GM19452 (cell line): ENCODE data around the gene SSNA1.

ENCODE experiments used
- ATAC-seq: cut with Tn5 transposase; IDR thresholded peaks from one replicate; pipeline ENCODE4 v1.9.1; 2021; ENCODE audit not compliant: unreplicated experiment

Gene SSNA1

DNA sequence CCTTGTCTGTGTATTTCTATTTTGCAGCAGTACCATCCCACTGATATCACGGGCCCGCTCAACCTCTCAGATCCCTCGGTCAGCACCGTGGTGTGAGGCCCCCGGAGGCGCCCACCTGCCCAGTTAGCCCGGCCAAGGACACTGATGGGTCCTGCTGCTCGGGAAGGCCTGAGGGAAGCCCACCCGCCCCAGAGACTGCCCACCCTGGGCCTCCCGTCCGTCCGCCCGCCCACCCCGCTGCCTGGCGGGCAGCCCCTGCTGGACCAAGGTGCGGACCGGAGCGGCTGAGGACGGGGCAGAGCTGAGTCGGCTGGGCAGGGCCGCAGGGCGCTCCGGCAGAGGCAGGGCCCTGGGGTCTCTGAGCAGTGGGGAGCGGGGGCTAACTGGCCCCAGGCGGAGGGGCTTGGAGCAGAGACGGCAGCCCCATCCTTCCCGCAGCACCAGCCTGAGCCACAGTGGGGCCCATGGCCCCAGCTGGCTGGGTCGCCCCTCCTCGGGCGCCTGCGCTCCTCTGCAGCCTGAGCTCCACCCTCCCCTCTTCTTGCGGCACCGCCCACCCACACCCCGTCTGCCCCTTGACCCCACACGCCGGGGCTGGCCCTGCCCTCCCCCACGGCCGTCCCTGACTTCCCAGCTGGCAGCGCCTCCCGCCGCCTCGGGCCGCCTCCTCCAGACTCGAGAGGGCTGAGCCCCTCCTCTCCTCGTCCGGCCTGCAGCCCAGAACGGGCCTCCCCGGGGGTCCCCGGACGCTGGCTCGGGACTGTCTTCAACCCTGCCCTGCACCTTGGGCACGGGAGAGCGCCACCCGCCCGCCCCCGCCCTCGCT lies 20.5 kb upstream of the SSNA1 start:
- no peak for ATAC-seq

DNA sequence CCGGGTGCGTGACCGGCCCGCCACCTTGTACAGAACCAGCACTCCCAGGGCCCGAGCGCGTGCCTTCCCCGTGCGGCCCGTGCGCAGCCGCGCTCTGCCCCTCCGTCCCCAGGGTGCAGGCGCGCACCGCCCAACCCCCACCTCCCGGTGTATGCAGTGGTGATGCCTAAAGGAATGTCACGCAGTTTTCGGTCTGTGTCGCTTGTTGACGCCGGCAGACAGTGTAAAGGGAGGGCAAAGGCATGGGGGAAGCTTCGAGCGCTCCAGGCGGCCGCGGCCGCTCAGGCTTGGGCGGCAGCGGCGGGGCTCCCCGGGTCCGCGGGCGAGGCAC lies 19.9 kb upstream of the SSNA1 start:
- ATAC-seq = no peak

DNA sequence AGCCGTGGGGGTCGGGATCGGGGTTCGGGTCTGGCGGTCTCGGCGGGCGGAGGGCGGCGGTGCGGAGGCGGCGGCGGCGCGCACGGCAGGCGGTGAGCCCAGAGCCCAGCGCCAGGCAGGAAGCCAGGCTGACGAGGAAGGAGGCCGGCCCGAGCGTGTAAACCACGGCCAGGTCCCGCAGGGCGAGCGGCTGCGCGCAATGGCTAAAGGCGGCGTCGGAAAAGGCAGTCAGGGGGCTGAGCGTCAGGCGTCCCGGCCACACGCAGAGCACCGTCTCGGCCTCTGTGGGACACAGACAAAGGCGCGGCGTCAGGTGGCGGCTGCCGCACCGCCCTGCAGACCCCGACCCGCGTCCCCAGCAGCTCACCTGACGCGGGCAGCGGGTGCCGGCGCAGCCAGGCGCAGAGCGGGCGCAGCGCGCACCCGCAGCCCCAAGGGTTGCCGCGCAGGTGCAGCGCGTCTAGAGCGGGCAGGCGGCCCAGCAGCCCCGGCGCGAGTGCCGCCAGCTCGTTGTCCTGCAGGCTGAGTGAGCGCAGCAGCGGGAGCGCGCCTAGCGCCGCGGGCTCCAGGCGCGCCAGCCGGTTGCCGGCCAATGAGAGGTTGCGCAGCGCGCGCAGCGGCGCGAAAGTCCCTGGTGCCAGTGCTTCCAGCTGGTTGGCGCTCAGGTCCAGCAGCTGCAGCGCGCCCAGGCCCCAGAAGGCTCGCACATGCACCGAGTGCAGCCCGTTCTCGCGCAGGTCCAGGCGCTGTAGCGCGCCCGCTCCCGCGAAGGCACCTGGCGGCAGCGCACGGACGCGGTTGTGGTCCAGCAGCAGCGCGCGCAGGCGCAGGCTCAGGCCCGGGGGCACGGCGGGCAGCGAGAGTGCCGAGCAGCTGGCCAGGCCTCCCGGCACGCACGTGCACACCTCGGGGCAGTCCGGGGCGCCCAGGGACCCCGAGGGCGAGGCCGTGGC lies 19.3 kb upstream of the SSNA1 start:
- ATAC-seq = no peak

DNA sequence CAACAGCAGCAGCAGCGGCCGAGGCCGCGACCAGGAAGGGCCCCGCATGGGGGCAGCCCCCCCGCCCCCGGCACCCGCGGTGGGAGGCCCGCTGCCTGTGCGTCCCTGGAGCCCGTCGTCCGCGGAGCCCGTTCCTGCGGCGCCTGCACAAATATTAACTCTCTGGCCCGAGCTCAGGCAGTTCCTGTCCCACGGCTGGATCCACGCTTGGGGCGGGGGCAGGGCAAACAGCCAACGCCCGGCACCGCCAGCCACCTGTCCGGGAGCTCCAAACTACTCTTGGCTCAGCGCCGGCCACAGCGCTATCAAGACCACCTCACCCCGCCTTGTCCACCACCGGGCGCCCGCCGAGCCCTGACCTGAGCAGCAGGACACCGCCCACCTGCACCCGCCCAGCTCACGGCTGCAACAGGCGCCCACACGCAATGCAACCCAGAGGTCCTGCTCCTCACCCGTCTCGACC lies 18.5 kb upstream of the SSNA1 start, which contains the start of gene LRRC26:
Gene LRRC26, minus strand, starts transcription at position 156 of the 463 bp plus-strand sequence. Its CDS starts 108 bp downstream, at position 48.
- no peak for ATAC-seq

DNA sequence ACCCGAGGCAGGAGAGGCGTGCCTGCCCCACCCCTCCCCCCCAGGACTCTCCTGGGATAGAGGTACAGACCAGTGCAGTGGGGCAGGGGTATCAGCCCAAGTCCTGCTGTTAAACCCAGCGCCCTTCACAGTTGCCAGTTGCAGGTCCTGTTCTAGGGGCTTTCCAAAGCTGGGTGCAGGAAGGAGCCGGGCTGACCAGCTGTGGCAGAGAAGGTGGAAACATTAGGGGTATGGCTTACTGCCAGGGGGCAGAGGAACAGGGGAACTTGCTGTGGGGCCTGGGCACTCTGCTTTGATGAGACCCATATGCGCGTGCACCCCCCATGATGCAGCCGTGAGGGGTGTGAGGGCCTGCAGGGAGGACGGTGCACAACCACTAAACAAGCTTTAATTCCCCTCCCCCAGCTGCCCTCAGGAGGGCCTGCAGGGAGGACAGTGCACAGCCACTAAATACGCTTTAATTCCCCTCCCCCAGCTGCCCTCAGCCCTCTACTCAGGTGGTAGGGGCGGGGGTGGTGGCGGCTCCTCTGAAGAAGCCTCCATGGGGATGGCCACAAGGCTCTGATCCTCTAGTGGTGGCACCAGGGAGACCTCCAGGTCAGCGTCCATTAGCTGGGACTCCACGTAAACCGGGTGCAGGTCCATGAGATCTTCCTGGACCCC lies 17.9 kb upstream of the SSNA1 start:
- no peak for ATAC-seq

DNA sequence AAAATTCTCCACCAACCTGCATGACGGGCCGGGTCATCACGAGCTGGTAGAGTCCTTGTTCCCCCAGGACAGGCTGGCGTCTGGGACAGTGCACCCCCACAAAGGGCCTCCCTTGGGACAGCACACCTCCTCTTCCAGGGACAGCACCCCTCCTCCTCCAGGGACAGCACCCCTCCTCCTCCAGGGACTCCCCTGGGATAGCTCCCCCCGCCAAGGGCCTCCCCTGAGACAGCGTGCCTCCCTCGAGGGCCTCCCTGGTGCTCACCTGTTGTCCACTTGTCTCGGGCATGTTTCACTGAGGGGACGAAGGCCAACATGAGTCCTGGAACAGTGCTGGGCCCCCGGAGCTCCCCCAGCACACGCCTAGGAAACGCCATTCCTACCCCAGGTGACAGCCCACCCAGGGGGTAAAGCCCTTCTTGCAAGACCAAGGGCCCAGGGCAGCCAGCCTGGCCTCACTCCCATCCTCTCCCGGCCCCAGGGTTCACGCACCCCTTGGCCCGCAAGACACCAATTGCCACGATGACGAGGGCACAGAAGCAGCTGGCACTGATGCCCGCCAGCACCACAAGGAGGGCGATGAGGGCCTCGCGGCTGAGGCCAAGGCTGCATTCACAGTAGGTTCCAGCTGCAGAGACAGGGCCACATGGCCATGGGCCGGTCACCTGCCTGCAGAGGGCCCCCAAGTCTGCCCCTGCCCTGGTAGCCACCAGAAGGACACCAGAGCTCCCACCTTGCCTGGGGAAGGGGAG lies 17.2 kb upstream of the SSNA1 start:
- no peak for ATAC-seq

DNA sequence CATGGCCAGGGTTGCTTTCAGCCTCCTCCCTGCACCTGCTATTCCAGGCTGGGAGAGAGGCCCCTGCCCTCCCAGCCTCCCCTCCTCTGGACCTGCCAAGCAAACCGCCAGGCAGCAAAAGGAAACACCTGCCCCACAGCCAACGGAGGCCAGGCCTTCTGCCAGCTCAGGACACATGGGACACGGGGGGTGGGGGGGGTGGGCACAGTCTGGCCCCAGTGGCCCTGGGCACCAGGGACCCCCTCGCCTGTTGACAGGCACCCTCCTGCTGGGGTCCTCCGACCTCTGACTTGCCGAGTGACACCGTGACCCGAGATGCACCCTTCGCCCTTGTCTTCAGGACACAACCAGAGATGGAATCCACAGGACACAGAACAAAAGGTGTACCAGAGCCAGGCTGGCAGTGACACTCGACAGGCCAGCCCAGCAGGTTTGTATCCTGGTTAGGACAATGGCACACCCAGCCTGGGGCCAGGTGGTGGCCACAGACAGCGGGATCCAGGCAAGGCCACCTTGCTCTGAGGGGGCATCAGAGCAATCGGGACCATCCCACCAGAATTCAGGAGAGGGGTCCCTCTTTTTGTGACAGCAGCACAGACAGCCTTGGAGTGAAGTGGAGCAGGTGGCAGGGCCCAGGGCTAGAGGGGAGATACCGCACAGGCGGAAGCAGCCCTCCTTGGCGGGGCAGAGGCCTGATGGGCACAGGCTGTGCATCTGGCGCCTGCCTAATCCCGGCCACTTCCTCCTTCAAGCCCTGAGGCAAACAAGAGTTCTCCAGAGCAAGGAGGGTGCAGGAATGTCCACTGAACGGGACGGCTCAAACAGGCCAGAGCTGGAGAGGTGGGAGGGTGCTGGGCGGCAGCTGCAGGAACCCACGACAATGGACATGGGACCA lies 15.3 kb upstream of the SSNA1 start:
- ATAC-seq = no peak

DNA sequence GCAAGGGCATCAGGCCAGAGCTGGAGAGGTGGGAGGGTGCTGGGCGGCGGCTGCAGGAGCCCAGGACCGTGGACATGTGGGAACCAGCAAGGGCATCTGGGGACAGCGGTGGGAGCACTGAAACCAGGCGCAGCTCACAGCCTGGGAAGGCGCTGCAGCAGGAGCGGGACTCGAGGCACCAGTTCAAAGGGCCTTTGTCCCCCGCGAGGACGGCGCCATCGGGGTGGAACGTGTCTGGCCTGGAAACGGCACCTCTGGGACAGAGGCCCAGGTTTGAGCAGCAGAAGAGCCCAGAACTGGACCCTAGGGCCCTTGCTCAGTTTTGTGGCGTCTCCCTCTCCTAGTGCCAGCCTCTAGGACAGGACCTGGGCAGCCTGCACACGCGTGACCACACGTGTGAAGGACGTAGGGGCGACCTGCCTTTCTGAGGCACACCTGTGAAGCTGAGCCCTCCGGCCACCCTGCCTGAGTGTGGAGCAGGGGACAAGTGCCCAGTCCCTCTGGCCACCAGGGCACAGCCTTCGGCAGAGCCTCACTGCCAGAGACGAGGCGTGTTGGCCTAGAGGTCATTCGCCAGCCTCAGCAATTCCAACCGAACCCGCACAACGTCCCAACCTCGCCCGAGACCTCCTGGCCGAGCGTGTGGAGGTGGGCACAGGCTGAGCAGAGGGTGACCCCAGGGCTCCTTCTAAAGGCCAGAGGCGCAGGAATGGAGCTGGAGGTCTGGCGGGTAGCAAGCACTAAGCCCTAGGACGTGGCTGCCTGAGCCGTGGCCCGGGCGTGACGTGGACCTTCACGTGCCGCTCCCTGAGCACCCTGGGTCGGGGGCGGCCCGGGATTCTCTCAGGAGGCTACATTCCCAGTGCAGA lies 14.4 kb upstream of the SSNA1 start:
- no peak for ATAC-seq

DNA sequence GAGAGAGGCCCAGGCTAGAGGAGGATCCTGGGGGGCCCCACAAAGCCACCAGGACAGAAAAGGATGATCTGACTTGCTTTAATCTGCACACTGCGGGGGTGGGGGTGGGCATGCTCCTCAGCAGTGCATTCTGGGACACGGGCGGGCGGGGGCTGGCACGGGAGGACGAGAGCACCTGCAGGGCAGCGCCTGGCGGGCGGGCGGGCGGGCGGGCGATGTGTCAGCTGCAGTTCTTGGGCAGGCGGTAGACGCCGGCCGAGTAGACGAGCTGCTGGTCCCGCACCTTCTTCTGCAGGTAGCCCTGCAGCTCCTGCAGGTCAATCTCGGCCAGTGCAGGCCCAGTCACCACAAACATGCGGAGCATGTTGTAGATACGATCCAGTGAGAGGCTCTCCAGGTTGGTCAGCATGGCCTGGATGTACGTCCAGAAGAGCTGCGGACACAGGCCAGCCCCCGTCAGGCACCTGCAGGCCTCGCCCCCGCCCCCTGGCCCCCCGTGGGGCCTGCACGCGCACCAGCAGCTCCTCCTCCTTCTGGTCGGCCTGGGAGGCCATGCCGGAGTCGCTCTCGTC lies 13.7 kb upstream of the SSNA1 start:
- ATAC-seq = no peak

DNA sequence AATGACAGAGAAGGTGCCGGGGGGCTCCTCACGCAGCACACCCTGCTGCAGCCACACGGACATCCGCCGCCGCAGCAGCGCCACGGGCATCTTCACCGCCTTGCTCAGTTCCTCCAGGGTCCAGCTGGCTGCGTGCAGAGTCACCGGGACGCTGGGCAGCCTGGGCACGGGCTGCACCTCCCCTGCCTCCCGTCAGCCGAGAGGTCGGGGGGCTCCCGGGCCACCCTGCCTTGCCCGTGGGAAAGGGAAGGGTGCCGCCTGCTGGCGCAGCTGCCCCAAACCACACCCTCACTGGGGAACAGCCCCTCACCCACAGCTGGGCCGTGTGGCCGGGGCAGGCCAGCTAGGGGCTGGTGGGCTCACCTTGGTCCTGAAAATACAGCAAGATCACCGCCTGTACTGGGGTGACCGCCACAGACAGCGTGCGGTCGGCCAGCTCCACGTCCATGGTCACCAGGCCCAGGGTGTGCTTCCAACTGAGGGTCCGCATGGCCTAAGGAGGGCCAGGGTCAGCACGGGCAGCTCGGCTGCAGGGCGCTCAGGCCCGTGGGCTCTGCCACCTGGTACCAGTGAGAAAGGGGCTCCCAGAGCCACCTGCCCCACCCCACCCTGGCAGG lies 13.0 kb upstream of the SSNA1 start:
- ATAC-seq = no peak

DNA sequence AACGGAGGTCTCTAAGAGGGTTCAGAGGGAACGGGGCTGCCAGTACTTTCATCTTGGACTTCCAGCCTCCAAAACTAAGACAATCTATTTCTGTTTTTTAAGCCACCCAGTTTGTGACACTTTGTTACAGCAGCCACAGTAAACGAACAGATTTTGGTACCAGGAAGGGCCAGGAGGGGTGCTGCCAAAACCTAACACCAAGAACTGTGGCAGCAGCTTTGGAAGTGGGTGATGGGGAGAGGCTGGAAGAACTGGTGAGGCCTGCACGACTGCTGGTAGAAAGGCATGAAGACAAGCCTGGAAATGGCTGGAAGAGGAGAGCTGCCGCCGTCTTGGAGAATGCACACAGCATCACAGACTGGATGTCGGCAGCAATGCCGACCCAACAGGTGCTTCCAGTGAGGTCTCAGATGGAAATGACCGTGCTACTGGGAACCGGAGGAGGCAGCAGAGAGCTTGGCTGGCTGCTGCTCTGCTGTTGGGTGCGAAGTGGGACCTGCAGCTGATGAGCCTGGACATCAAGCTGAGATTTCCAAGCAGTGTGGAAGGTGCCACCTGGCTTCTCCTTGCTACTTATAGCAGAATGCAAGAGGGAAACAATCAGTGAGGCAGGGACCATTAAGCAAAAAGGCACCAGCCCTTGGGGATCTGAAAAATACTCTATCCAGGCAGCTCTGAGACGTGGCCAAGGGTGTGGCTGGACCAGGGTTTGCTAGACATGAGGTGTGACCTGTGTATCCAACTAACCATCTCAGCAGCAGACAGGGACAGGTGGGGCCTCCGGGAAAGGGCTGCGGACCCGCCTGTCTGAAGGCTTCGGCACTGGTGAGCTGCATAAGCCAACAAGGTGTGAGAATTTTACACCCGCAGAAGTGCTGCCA lies 11.9 kb upstream of the SSNA1 start:
- no peak for ATAC-seq

DNA sequence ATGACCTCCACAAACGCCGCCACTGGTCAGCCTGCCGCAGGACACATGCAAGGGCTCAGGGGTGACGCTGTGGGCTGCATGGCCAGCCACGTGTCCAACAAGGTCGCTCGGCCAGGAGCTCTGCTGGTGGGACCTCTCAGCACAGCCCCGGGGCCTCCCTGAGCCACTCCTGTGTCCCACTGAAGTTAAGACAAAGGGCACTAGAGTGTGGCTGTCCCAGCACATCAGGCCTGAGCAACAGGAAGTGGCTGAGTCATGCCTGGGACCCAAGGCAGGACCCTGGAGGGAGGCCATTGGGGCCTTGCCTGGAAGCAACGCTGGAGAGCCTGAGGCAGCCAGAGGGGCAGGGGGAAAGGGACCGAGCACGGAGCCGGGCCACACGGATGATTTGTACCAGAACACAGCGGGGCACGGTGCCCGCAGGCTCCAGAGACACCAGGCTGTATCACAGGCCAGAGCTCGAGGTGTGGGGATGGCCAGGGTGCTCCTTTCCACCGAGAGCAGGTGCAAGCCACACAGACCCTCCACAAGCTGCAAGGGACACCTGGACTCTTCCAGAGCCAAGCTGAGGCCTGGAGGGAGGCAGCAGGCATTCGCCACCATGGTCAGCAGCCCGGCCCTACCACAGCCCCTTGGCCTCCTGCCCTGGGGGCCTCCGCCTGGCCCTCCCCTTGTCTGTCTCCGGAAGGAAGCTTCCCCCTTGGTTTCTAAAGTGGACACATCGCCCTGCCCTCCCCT lies 10.1 kb upstream of the SSNA1 start:
- ATAC-seq = no peak

DNA sequence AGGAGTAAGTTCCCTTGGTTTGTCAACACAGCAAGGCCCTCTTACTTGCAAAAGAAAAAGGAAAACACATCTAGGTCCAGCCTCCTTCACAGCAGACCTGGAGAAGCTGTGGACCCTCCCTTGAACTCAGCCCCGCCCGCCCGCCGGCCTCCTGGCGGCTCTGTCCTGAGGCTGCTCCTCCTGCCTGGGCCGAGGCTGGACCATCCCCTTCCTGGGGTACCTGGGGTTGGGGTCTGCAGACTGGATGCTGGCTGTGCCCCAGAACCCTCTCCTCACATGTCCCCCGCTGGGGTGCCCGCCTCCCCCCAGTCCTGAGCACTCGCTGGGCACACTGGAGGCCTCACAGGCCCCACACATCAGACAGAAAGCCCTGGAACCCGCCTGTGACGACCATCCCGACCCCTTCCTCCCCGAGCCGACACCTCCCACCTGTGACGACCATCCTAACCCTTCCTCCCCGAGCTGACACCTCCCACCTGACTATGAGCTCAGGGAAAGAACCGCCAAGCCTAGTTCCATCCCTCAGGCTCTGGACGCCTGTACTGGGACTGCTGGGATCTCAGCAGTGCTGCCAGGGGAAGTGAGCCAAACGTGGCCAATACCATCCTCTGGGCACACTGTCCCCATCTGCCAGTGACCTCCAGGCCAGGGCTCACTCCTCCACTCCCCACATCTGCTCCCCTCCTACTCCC lies 9.4 kb upstream of the SSNA1 start:
- ATAC-seq = no peak

DNA sequence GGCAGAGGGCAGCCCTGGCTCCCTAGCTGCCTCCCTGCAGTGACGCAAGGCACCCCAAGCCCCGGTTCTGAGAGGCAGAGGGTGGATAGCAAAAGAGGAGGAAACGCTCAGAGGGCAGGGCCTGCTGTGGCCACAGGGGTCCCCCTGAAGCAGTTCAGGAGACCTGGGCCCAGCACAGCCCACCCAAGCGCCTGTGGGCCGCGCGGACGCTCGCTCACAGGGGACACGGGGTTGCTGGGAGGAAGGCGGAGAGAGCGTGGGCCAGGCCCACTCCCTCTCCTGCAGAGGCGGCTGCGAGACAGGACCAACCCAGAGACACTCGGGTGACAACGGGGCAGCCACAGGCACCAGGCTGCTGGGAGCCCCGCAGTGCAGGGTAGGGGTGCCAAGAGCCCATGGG lies 8.7 kb upstream of the SSNA1 start:
- no peak for ATAC-seq

DNA sequence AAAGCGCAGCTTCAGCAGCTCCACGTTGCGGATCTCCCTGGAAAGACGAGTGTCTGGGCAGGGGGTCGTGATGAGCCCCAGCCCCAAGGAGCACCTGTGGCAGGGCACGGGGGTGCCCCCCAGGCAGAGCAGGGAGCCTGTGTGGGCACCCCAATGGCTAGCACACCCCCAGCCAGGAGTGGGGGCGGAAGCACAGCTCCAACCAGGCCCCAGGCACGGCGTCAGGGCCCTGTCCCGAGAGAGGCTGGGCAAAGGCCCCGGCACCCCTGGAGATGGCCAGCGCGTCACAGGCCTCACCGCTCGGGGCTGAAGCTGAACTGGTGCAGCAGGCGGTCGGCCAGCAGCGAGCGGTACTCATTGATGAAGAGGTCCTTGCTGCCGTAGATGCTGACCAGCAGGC lies 8.0 kb upstream of the SSNA1 start:
- ATAC-seq = no peak

DNA sequence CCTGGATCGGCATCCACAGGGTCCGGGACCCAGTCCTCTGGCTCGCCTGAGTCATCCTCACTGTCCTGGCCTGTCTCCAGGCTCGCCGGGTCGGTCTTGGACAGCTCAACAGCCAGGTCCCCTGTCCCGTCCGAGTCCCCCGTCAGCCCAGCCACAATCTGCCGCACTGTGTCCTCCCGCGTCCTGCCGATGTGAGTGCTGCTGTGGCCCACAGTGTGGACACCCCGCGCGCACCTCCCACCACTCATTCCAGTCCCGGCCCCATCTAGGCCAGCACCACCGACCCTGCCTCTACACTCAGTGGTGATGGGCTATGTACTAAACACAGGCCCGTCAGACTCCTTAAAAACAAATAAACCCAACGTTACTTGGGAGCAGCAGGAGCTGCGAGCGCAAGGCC lies 6.8 kb upstream of the SSNA1 start:
- ATAC-seq = no peak
